ENCODE data around the gene LCA5.
"Not testable (repeated sequence)": the region's sequence is repeated elsewhere in the genome, so short reads cannot be mapped to it uniquely, and the experiment has no call there.

Gene LCA5

GRCh38 chr6:79536954-79537747, at the start of gene LCA5:
LCA5 (minus strand) TSS chr6:79537430; CDS start chr6:79518894, 18,536 bp downstream.
- no peaks in the 10 kb centered on the region for H3K4me1 ChIP-seq (ENCODE audit: control insufficient read depth, insufficient read depth, low read length)
- H3K36me3 ChIP-seq (ENCODE audit: control insufficient read depth, insufficient read depth, low read length): no peaks in the 10 kb centered on the region
- H3K9ac ChIP-seq (ENCODE audit: low read length): peak within 1 kb of the TSS; percentile 76

GRCh38 chr6:79586548-79586947, 49.3 kb upstream of the LCA5 start:
- Histone ChIP-seq H3K4me1 (ENCODE audit: control insufficient read depth, insufficient read depth, low read length) (no peaks in the 10 kb centered on the region), H3K36me3 (ENCODE audit: control insufficient read depth, insufficient read depth, low read length) (no peaks in the 10 kb centered on the region)

More at GRCh38 chr6:79536954-79537747, at the start of gene LCA5:
- Histone ChIP-seq H3K9me3 (ENCODE audit: control insufficient read depth, low read length) (no peaks in the 10 kb centered on the region), H3K27me3 (ENCODE audit: control insufficient read depth, insufficient read depth, low read length) (no peaks in the 10 kb centered on the region), H3K4me3 (ENCODE audit: low read length) (peak within 1 kb of the TSS; percentile 80)

GRCh38 chr6:79584332-79584731, 47.1 kb upstream of the LCA5 start:
- H3K9ac ChIP-seq (ENCODE audit: low read length): no peak overlapping the region
- H3K36me3 ChIP-seq (ENCODE audit: control insufficient read depth, insufficient read depth, low read length): no peaks in the 10 kb centered on the region
- no peaks in the 10 kb centered on the region for H3K27me3 ChIP-seq (ENCODE audit: control insufficient read depth, insufficient read depth, low read length)
- no peaks in the 10 kb centered on the region for H3K9me3 ChIP-seq (ENCODE audit: control insufficient read depth, low read length)
- no peaks in the 10 kb centered on the region for H3K4me1 ChIP-seq (ENCODE audit: control insufficient read depth, insufficient read depth, low read length)
- H3K4me3 ChIP-seq (ENCODE audit: low read length): no peak overlapping the region

More at GRCh38 chr6:79586548-79586947, 49.3 kb upstream of the LCA5 start:
- Histone ChIP-seq H3K9me3 (ENCODE audit: control insufficient read depth, low read length) (no peaks in the 10 kb centered on the region), H3K27me3 (ENCODE audit: control insufficient read depth, insufficient read depth, low read length) (no peaks in the 10 kb centered on the region), H3K9ac (ENCODE audit: low read length) (no peak overlapping the region), H3K4me3 (ENCODE audit: low read length) (no peak overlapping the region)

- H3K36me3 ChIP-seq (ENCODE audit: control insufficient read depth, insufficient read depth, low read length); H3K27me3 ChIP-seq (ENCODE audit: control insufficient read depth, insufficient read depth, low read length); H3K9me3 ChIP-seq (ENCODE audit: control insufficient read depth, low read length); H3K4me1 ChIP-seq (ENCODE audit: control insufficient read depth, insufficient read depth, low read length); H3K9ac ChIP-seq (ENCODE audit: low read length); H3K4me3 ChIP-seq (ENCODE audit: low read length): not testable (repeated sequence)
Observed at GRCh38 chr6:79577926-79578325, 40.7 kb upstream of the LCA5 start.

- Histone ChIP-seq H3K36me3 (ENCODE audit: control insufficient read depth, insufficient read depth, low read length) (no peaks in the 10 kb centered on the region), H3K4me3 (ENCODE audit: low read length) (no peak overlapping the region), H3K9me3 (ENCODE audit: control insufficient read depth, low read length) (no peaks in the 10 kb centered on the region), H3K27me3 (ENCODE audit: control insufficient read depth, insufficient read depth, low read length) (no peaks in the 10 kb centered on the region), H3K4me1 (ENCODE audit: control insufficient read depth, insufficient read depth, low read length) (peaks cover 5% of the 10 kb centered on the region), H3K9ac (ENCODE audit: low read length) (no peak overlapping the region)
Observed at GRCh38 chr6:79574630-79575225, 37.5 kb upstream of the LCA5 start.

- Histone ChIP-seq H3K9ac (ENCODE audit: low read length) (no peak overlapping the region), H3K4me1 (ENCODE audit: control insufficient read depth, insufficient read depth, low read length) (peaks cover 11% of the 10 kb centered on the region), H3K36me3 (ENCODE audit: control insufficient read depth, insufficient read depth, low read length) (no peaks in the 10 kb centered on the region), H3K9me3 (ENCODE audit: control insufficient read depth, low read length) (no peaks in the 10 kb centered on the region), H3K27me3 (ENCODE audit: control insufficient read depth, insufficient read depth, low read length) (no peaks in the 10 kb centered on the region), H3K4me3 (ENCODE audit: low read length) (no peak overlapping the region)
Observed at GRCh38 chr6:79574174-79574573, 36.9 kb upstream of the LCA5 start.

GRCh38 chr6:79571030-79571367, 33.8 kb upstream of the LCA5 start:
- Histone ChIP-seq H3K27me3 (ENCODE audit: control insufficient read depth, insufficient read depth, low read length) (no peaks in the 10 kb centered on the region), H3K4me1 (ENCODE audit: control insufficient read depth, insufficient read depth, low read length) (peaks cover 11% of the 10 kb centered on the region), H3K9ac (ENCODE audit: low read length) (peak overlapping the region; percentile 35), H3K36me3 (ENCODE audit: control insufficient read depth, insufficient read depth, low read length) (no peaks in the 10 kb centered on the region), H3K4me3 (ENCODE audit: low read length) (peak overlapping the region; percentile 18), H3K9me3 (ENCODE audit: control insufficient read depth, low read length) (no peaks in the 10 kb centered on the region)

GRCh38 chr6:79570129-79571029, 33.1 kb upstream of the LCA5 start:
- peak overlapping the region; percentile 35 for H3K9ac ChIP-seq (ENCODE audit: low read length)
- H3K9me3 ChIP-seq (ENCODE audit: control insufficient read depth, low read length): no peaks in the 10 kb centered on the region
- H3K27me3 ChIP-seq (ENCODE audit: control insufficient read depth, insufficient read depth, low read length): no peaks in the 10 kb centered on the region
- peaks cover 11% of the 10 kb centered on the region for H3K4me1 ChIP-seq (ENCODE audit: control insufficient read depth, insufficient read depth, low read length)
- peak overlapping the region; percentile 18 for H3K4me3 ChIP-seq (ENCODE audit: low read length)
- no peaks in the 10 kb centered on the region for H3K36me3 ChIP-seq (ENCODE audit: control insufficient read depth, insufficient read depth, low read length)

GRCh38 chr6:79568996-79569395, 31.8 kb upstream of the LCA5 start:
- no peaks in the 10 kb centered on the region for H3K36me3 ChIP-seq (ENCODE audit: control insufficient read depth, insufficient read depth, low read length)
- H3K27me3 ChIP-seq (ENCODE audit: control insufficient read depth, insufficient read depth, low read length): no peaks in the 10 kb centered on the region
- no peak overlapping the region for H3K4me3 ChIP-seq (ENCODE audit: low read length)
- H3K4me1 ChIP-seq (ENCODE audit: control insufficient read depth, insufficient read depth, low read length): peaks cover 14% of the 10 kb centered on the region
- no peak overlapping the region for H3K9ac ChIP-seq (ENCODE audit: low read length)
- no peaks in the 10 kb centered on the region for H3K9me3 ChIP-seq (ENCODE audit: control insufficient read depth, low read length)

- H3K36me3 ChIP-seq (ENCODE audit: control insufficient read depth, insufficient read depth, low read length): no peaks in the 10 kb centered on the region
- no peak overlapping the region for H3K9ac ChIP-seq (ENCODE audit: low read length)
- H3K4me3 ChIP-seq (ENCODE audit: low read length): no peak overlapping the region
- no peaks in the 10 kb centered on the region for H3K9me3 ChIP-seq (ENCODE audit: control insufficient read depth, low read length)
- peaks cover 14% of the 10 kb centered on the region for H3K4me1 ChIP-seq (ENCODE audit: control insufficient read depth, insufficient read depth, low read length)
- no peaks in the 10 kb centered on the region for H3K27me3 ChIP-seq (ENCODE audit: control insufficient read depth, insufficient read depth, low read length)
Observed at GRCh38 chr6:79564636-79565035, 27.4 kb upstream of the LCA5 start.

GRCh38 chr6:79559706-79560105, 22.5 kb upstream of the LCA5 start:
- peaks cover 5% of the 10 kb centered on the region for H3K4me1 ChIP-seq (ENCODE audit: control insufficient read depth, insufficient read depth, low read length)
- H3K9me3 ChIP-seq (ENCODE audit: control insufficient read depth, low read length): no peaks in the 10 kb centered on the region
- no peaks in the 10 kb centered on the region for H3K27me3 ChIP-seq (ENCODE audit: control insufficient read depth, insufficient read depth, low read length)
- H3K36me3 ChIP-seq (ENCODE audit: control insufficient read depth, insufficient read depth, low read length): no peaks in the 10 kb centered on the region
- no peak overlapping the region for H3K9ac ChIP-seq (ENCODE audit: low read length)
- no peak overlapping the region for H3K4me3 ChIP-seq (ENCODE audit: low read length)
